K562 (cell line): ENCODE data around the gene IRF6. TPM values are rescaled to one million over a fixed set of nuclear protein-coding genes. Genes with fewer than 3 reads are reported as not detected.

Source experiments
- ARID1B ChIP-seq: fragments of 450-650 bp; IDR thresholded peaks from 2 replicates; pipeline ENCODE4 v1.6.1; 2016; ENCODE audit warnings: antibody characterized with exemption, mild to moderate bottlenecking, inconsistent platforms
- CHD2 ChIP-seq: IDR thresholded peaks from 2 replicates; pipeline ENCODE4 v1.6.1; 2011; ENCODE audit warnings: low read depth, low read length
- CUX1 ChIP-seq: fragments of 200-800 bp; sonication (Bioruptor generic); IDR thresholded peaks from 2 replicates; pipeline ENCODE4 v1.6.1; 2016; ENCODE audit warnings: missing genetic modification characterization, missing compliant biosample characterization
- DDX20 ChIP-seq: fragments of 450-650 bp; IDR thresholded peaks from 2 replicates; pipeline ENCODE4 v1.6.1; 2016; ENCODE audit warnings: missing genetic modification characterization, low read depth, mild to moderate bottlenecking, missing compliant biosample characterization, moderate library complexity
- HDGF ChIP-seq: fragments of 450-650 bp; IDR thresholded peaks from 2 replicates; pipeline ENCODE4 v1.6.1; 2016
- NR3C1 ChIP-seq: sonication (generic); formaldehyde crosslinking; IDR thresholded peaks from 2 replicates; pipeline ENCODE4 v1.8.1; 2022; ENCODE audit warnings: missing genetic modification reagents
- POLR2AphosphoS2 ChIP-seq: IDR thresholded peaks from 2 replicates; pipeline ENCODE4 v1.6.1; 2012; ENCODE audit warnings: low read length, improper control_type of control experiment
- PRDM10 ChIP-seq: fragments of 450-650 bp; IDR thresholded peaks from 2 replicates; pipeline ENCODE4 v1.6.1; 2018; ENCODE audit not compliant: partially characterized antibody
- RAD21 ChIP-seq, 2 experiments: fragments of 250-450 bp in 1 of 2; fragments of 450-650 bp in 1 of 2; sonication (Bioruptor Pico) in 1 of 2; formaldehyde crosslinking in 1 of 2; IDR thresholded peaks in 1 of 2; conservative IDR thresholded peaks in 1 of 2; 2 replicates each; pipeline versions ENCODE4 v1.4.0 to v1.8.0; 2020 to 2022; ENCODE audit warnings: mild to moderate bottlenecking in 2 of 2, moderate library complexity in 1 of 2
- RCOR1 ChIP-seq, 2 experiments: IDR thresholded peaks; 2 replicates each; pipeline ENCODE4 v1.6.1; 2012; ENCODE audit warnings: low read depth in 2 of 2, low read length in 2 of 2, borderline replicate concordance in 1 of 2, improper control_type of control experiment in 1 of 2
- TCFL5 ChIP-seq: fragments of 250-450 bp; sonication (Bioruptor Pico); conservative IDR thresholded peaks from 2 replicates; pipeline ENCODE4 v1.6.1; 2021; ENCODE audit warnings: mild to moderate bottlenecking, moderate library complexity, matching md5 sums
- ZBTB33 ChIP-seq: sonication (generic); formaldehyde crosslinking; IDR thresholded peaks from 2 replicates; pipeline ENCODE4 v1.8.1; 2023; ENCODE audit warnings: mild to moderate bottlenecking, missing genetic modification reagents
- ZEB2 ChIP-seq: fragments of 450-650 bp; IDR thresholded peaks from 2 replicates; pipeline ENCODE4 v1.6.1; 2016
- ZNF79 ChIP-seq: fragments of 250-450 bp; sonication (Bioruptor Pico); IDR thresholded peaks from 2 replicates; pipeline ENCODE4 v1.4.0; 2020; ENCODE audit warnings: low read depth, mild to moderate bottlenecking, moderate library complexity
- polyA plus RNA-seq, 8 experiments: library from polyadenylated mRNA; depleted of rRNA in 4 of 8; stranded (reverse) in 5 of 8; unstranded in 3 of 8; fragments of >200 nt; fragmentation: Nextera tagmentation in 2 of 8; fragmentation: Illumina TruSeq in 1 of 8; extraction: Ambion mirVana in 2 of 8; extraction: Trizol in 1 of 8; gene quantifications; 2 replicates each; pipeline versions ENCODE4 v1.2.1 to v1.2.3, GENCODE V29; 2011 to 2014; ENCODE audit warnings: inconsistent platforms in 1 of 8, missing spikeins in 1 of 8
- total RNA-seq, 7 experiments: library from RNA; depleted of rRNA in 6 of 7; stranded (reverse); fragments of >200 nt in 6 of 7; fragmentation: Illumina TruSeq in 2 of 7; extraction: Trizol in 2 of 7; gene quantifications; 2 replicates each; pipeline versions ENCODE4 v1.2.1 to v1.2.3, GENCODE V29; 2011 to 2021; ENCODE audit warnings: low replicate concordance in 1 of 7

The IRF6 gene
- total and polyA plus RNA-seq, 9 of the 15 experiments (the other 6 are each of a cell fraction or from before 2014, with no cell fraction given), result 0.03 to 0.65 (median 0.17) TPM

GRCh38 chr1:209784265-209785169, 21.4 kb downstream of the IRF6 start, which contains the start of gene C1orf74 (continued):
- peak in 1 of 2 experiments; percentile 74; a peak in 1 of 4 replicates for TF ChIP-seq RCOR1 (IDR thresholded peaks at IDR 0.05; ENCODE audit: borderline replicate concordance in 1 of 2, low read depth in 2 of 2, low read length in 2 of 2)
- TF ChIP-seq DDX20 (tag), result peak; percentile 65; the same call in 1 of the 2 replicates
- no peak; the same call in 1 of the 2 replicates for TF ChIP-seq HDGF
- TF ChIP-seq ZBTB33 (CRISPR knock-in tag), result peak; percentile 61
- TF ChIP-seq NR3C1 (CRISPR knock-in tag), result no peak
- TF ChIP-seq RAD21 (CRISPR knock-in tag; conservative IDR thresholded peaks at IDR 0.05 in 1 of 2, IDR thresholded peaks at IDR 0.05 in 1 of 2), result no peak
- TF ChIP-seq ARID1B, result peak; percentile 45; the same call in 1 of the 2 replicates
- no peak for TF ChIP-seq TCFL5 (CRISPR knock-in tag)
- TF ChIP-seq POLR2AphosphoS2, result peak; percentile 84; the same call in 1 of the 2 replicates
- peak; percentile 31; the same call in 1 of the 2 replicates for TF ChIP-seq ZEB2
- TF ChIP-seq CUX1 (CRISPR knock-in tag), result peak; percentile 89
- TF ChIP-seq PRDM10, result peak; percentile 28
- TF ChIP-seq CHD2, result peak; percentile 98
- 0 out of 2 replicates have a peak, but pooled peaks have one; percentile 3 for TF ChIP-seq ZNF79 (CRISPR knock-in tag)
